Left hindlimb (tissue), 1 donor: Measurements from ENCODE around the gene COPG1.

Experiments used
- DNase-seq: peaks from one replicate; pipeline ENCODE4 v3.0.0-alpha.2; 2018

Gene COPG1

DNA sequence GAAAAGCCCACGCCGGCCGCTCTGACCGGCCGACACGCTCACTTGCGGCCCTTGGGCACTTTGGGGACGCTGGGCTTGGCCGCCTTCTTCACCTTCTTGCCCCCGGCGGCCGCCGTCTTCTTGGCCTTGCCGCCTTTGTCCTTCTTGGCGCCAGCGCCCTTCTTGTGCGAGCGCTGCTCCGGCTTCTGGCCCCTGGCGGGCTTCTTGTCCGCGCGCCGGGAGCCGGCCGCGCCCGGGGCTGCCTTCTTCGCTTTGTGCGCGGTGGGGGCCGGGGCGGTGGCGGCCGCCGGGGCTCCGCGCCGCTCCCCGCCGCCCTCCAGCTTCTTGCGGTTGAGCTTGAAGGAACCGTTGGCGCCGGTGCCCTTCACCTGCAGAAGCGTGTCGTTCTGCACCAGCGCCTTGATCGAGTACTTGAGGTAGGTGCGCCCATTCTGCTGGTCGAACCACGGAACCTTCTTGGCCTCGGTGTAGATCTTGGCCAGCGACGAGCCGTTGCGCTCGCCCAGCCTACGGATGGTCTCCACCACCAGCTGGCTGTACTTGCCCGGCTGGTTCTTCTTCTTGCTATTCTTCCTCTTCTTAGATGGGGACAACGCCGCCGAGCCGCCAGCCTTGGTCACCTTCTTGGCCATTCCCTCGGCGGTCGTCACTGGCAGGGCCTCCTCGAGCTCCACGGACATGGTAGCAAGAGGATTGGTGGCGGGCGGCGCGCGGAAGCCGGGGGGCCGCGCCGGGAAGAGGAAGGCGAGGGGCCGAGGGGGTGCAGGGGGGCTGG lies 66.0 kb downstream of the COPG1 start:
- peak; percentile 58 for DNase-seq

DNA sequence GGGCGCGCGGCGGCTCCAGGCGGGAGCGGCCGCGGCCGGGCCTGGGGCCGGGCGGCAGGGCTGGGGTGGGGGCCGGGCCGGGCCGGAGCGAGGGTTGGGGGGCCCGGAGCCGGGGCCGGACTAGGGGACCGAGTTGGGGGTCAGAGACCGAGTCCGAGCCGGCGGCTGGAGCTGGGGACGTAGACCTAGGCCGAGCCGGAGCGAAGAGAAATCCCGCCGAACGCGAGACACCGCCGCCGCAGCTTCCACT lies 66.5 kb downstream of the COPG1 start:
- no peak for DNase-seq

DNA sequence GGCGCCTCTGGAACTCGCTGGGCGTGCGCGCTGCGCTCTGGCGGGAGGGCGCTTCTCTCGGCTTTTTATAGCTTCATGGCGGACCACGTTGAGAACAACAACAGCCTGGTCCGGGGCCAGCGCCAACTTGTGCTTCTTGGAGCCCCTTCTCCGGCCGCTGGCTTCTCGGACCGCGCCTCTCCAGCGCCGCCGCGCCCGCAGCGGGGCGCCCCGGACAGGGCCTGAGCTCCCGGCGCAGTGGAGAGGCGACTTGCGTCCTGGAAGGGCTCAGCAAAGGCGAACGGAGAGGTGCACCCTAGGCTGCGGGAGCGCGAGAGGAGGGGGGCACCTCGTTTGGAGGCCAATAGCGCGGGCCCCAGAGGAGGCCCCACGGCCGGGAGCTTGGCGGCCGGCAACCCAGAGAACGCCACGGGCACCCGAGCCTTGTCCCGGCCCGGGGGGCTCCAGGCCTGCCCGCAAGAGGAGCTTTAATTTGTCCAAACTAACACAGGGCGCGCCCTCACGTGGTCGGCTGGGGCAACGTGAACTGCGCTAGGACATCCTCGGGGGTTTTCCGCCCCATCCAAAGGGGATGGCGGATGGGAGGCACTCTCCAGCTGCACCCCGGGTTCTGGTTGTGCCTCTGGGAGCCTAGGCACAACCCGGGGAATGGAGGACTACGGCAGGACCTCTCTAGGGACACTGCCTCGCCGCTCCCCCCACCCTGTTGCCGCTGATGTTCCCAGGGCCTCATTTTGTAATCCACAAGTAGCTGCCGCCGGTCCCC lies 67.0 kb downstream of the COPG1 start:
- DNase-seq: peak; percentile 86

DNA sequence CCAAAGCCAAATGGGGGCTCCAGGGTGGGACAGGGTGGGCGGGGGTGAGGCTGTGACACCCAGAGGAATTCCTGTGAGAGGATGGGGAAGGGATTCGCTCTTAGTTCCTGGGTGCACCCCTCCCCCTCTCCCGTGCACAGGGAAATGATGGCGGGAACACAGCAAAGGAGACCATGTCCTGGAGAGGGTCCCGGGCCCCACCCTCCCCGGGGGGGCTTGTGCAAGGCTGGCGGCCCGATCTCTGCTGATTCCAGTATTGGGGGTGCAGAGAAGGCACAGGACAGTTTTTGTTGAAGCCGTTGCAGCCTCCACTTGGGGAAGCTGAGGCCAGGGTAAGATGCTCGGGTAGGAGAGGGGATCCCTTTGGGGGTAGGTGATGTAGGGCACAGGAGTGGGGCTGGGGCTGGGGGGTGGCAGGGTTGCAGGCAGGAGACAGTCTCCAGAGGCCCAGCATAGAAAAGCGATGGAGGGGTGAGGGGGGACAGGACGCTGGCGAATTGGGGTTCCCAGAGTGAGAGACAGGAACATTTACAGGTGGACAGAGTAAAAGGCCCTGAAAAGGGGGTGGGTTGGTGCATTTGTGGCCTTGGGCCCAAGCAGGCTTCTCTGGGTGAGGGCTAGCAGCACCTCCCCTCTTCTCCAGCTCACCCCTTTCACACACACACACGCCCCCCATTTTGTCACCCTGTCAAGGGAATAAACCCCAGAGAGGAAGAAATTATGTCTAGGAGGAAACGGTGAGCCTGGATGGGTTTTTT lies 67.8 kb downstream of the COPG1 start:
- DNase-seq: no peak

DNA sequence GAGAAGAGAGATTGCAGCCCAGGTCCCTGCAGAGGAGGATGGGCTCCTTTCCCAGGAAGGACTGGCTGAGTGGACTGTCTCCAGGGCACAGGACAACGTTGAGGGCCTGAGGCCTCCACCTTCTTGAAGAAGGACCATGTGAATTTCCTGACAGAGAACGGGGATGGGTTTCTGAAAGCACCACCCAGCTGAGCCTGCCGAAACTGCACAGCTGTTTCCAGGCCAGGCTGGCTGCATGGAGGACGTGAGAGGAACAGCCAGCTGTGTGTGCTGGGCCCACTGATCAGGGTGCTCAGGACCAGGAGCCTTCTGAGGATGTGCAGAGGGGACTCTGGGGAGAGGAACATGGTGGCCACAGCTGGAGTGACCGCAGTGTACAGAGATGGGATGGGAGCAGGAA lies 68.4 kb downstream of the COPG1 start:
- DNase-seq: no peak

DNA sequence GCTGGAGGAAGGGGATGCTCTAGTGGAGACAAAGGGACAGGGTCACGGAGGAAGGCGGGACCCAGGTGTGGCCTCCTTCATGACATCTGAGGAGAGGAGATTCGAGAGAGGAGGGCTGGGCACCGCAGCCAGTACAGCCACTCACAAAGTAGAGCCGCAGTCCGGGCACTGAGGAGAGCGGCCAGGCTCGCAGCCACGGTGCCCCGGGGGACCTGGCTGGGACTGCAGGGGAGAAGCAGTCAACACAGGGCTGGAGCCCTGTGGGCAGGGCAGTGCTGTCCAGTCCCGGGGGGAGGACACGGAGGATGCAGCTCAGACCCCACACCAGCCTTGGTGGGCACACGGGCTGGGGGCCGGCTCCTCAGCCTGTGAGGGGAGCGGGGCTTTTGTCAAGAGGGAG lies 69.5 kb downstream of the COPG1 start:
- no peak for DNase-seq

DNA sequence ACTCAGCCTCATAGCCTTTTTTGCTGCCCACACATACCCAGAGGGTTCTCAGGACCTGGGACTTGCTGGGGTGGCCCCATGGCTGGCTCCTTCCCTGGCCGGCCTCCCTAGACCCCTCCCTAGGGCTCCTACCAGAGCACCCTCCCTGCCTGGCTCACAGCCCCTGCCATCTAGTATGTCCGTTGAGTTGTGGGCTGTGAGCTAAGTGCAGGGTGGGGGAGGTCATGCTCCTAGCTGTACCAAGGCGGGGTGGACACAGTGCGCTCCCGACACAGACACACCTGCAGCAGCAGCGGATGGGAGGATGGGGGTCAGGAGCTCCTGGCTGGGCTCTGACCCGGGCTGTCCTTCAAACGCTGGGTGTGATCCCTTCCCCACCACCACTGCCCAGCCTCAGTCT lies 70.9 kb downstream of the COPG1 start:
- DNase-seq: no peak

DNA sequence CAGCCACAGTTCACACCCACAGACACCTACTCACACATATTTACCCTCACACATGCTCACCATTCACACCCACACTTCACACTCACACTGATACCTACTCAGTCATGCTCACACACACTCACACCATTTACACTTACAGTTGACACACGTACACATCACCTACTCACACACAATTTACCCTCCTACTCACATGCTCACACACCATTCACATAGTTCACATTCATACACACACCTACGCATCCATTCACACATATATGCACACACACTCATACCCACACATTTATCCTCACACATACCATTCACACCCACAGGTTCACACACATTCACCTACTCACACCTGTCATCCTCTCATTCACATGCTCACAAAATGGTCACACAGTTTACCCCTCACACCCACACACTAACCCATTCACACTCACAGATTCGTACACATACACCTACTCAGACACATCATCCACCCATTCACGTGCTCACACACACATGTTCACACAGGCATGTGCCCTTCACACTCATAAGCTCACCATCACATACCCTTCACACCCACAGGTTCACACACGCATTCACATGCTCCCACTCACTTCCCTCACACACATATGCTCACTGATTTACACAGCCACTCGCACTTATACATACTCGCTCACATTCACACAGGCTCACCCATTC lies 71.5 kb downstream of the COPG1 start:
- no peak for DNase-seq

DNA sequence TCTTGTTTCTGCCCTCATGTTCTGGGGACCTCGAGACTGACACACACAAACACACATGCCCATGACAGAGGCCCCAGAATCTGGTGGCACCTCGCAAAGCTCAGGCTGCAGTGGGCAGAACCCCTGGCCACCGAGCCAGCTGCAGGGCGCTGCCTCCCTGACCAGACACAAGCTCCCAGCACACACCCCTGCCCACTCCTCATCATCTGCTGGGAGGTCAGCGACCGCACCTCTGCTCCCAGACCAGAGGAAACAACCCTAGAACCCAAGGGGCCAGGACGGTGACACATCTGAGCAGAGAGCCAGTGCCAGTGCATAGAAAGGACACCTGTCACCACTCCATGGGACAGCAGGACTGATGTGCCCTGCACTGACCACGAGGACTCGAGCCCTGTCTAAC lies 72.5 kb downstream of the COPG1 start:
- DNase-seq: no peak

DNA sequence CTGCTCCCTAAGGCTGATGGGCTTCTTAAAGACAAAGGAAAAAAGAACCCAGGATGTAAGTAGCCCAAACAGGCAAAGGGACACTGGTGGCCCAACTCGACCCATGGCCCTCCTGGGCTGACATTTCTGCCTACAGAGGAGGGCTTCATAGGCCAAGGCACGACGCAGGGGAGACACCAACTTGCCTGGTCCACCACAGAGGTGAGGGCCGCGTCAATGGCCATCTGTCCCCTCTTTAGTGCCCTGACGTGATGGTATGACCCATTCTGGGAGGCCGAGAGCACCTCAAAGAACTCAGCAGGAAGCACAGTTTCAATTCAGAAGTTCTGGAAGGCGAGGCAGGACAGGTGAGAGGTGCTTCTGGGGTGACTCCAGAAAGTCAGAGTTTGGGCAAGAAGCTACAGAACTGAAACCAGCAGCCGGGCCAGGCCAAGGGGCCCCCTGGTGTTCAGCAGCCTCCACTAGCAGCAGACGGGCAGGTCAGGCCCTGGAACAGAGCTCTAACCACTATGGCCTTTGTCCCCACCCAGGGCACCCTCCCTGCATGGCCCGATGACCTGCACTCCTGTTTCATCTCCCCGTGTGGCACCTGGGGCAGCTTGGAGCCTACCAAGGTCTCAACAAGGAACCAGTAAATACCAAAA lies 74.4 kb downstream of the COPG1 start:
- DNase-seq: no peak

DNA sequence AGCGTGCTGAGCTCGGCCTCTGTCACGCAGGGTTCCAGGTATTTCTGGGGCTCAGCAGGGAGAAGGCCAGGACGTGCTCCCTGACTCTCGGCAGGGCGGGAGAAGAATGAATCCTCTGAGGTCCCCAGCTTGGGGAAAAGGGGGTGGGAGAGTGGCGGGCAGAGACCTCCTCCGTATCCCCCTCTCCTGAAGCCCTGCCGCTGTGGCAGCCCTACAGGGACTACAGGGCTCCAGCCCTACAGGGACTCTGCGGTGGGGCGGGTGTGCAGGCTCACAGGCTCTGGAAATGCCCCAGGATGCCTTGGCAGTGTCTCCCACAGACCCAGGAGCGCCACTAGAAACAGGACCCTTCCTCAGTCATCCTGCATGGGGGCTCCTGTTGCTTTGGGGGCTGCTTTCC lies 75.4 kb downstream of the COPG1 start:
- no peak for DNase-seq

DNA sequence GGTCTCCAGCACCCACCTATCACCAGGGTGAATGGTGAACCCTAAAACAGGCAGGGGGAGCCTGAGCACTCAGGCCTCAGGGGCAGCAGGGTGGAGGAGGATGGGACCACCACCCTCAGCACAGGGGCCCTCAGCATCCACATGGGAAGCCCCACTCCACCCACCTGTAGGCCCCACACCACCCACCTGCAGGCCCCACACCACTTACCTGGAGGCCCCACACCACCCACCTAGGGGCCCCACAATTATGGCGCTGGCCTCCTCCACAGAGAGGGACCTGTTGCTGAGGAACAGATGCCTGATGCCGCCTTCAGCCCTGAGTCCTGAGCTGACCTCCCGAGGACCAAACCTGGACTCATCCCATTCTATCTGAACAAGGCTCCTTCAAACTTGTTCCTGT lies 76.0 kb downstream of the COPG1 start:
- DNase-seq: no peak

DNA sequence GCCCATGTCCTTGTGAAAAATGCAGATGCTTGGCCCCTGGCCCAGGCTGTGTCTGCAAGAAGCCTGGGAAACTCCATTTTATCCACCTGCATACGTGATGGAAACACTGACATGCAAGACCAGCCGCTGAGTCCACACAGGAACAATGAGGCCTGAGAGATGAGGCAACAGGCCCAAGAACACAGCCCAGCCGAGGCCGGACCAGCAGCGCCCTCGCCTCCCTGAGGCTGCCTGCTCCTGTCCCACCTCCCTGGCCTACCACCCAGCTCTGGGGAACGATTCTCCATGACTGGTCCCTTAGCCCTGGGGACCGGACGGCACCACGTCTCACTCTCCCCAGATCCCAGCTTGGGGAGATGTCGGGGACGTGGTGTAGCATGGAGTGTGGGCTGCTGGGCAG lies 76.7 kb downstream of the COPG1 start:
- DNase-seq: no peak

DNA sequence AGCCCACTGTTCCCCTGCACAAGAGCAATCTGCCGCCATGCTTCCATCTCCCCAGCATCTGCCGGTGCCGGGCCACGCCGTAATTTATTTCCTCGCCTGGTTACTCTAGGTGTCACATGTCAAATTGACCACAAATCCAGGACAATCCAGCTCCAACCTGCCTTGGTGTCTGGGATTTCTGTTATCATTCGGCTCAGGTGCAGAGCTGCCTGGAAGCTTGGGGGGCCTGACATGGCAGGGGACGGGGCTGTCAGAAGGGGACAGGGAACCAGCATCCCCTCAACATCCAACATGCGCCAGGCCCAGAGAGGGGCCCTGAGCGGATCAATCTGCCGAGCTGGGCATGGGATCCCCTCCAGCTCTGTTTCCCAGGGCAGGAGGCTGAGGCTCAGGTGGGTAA lies 77.2 kb downstream of the COPG1 start:
- DNase-seq: no peak
